ENCODE results near the gene OTUD3.

DNA sequence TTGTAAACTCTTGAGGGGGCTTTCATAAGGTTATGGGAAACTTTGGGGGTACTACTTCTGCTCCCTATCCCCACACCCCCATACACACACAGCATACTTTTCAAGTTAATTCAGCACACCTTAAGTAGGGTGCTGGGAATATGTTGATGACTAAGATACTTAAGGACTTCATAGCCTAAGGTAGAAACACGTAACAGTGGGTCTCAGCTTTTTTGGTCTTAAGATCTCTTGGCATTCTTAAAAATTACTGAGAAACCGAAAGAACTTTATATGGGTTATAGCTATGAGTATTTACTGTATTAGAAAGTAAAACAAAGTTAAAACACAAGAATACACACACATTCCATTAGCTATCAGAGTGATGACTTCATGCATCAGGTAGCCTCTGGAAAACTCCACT lies 2.1 kb downstream of the OTUD3 start:
- no peak for TF ChIP-seq CTCF (IDR thresholded peaks at IDR 0.05)
- no peak for TF ChIP-seq POLR2A (IDR thresholded peaks at IDR 0.05)
